A673 (cell line): Measurements from ENCODE around the gene MLH3. TPM values are rescaled to one million over a fixed set of nuclear protein-coding genes. Genes with fewer than 3 reads are reported as not detected.

ENCODE experiments used
- BruUV-seq: library from RNA; stranded (reverse); fragments of 400-500 nt; replicated peaks from 2 replicates; lab custom pipeline; 2021; lab: Mats Ljungman, UMichigan
- CTCF ChIA-PET: fragments of 300-600 bp; sonication (Branson Sonifier 250); formaldehyde crosslinking; loops from one replicate; lab custom pipeline; 2022; ENCODE audit warnings: antibody characterized with exemption; lab: Charles Lee
- POLR2A ChIA-PET: fragments of 300-600 bp; sonication (Branson Sonifier 250); formaldehyde crosslinking; loops from one replicate; lab custom pipeline; 2022; ENCODE audit warnings: antibody characterized with exemption; ENCODE audit not compliant: low non-redundant PET; lab: Charles Lee
- DNase-seq: peaks from one replicate; pipeline ENCODE4 v3.0.0-alpha.2; 2015; ENCODE audit warnings: low spot score
- H3K27ac ChIP-seq: fragments of 200-600 bp; sonication (generic); 2 replicates; pipeline ENCODE4 v1.5.1; 2016; ENCODE audit warnings: mixed run types, low read depth, mild to moderate bottlenecking, mixed read lengths, antibody characterized with exemption, low read length; ENCODE audit not compliant: poor library complexity, severe bottlenecking
- H3K27me3 ChIP-seq: fragments of 200-600 bp; sonication (generic); replicated peaks from 2 replicates; pipeline ENCODE4 v1.6.1; 2017; ENCODE audit warnings: mixed run types, low read depth, mild to moderate bottlenecking, mixed read lengths, antibody characterized with exemption, low read length; ENCODE audit not compliant: insufficient read depth, poor library complexity
- H3K36me3 ChIP-seq: fragments of 200-600 bp; sonication (generic); 2 replicates; pipeline ENCODE4 v1.6.1; 2016; ENCODE audit warnings: mixed run types, mild to moderate bottlenecking, mixed read lengths, antibody characterized with exemption, low read length; ENCODE audit not compliant: insufficient read depth, poor library complexity, severe bottlenecking
- H3K4me1 ChIP-seq: fragments of 200-600 bp; sonication (generic); 2 replicates; pipeline ENCODE4 v1.6.1; 2017; ENCODE audit warnings: mixed run types, mild to moderate bottlenecking, mixed read lengths, antibody characterized with exemption, low read length; ENCODE audit not compliant: insufficient read depth, poor library complexity, severe bottlenecking
- H3K4me3 ChIP-seq: fragments of 200-600 bp; sonication (generic); 2 replicates; pipeline ENCODE4 v1.5.1; 2016; ENCODE audit warnings: low read depth, mixed run types, mild to moderate bottlenecking, mixed read lengths, low read length; ENCODE audit not compliant: poor library complexity, severe bottlenecking
- H3K9me3 ChIP-seq: fragments of 200-600 bp; sonication (generic); 2 replicates; pipeline ENCODE4 v1.6.1; 2016; ENCODE audit warnings: mixed run types, low read depth, mild to moderate bottlenecking, mixed read lengths, antibody characterized with exemption, low read length; ENCODE audit not compliant: poor library complexity, severe bottlenecking
- EZH2 ChIP-seq: fragments of 200-600 bp; sonication (generic); IDR thresholded peaks from 2 replicates; pipeline ENCODE4 v1.6.1; 2017; ENCODE audit warnings: borderline replicate concordance, low read depth, mild to moderate bottlenecking, mixed read lengths, antibody characterized with exemption, low read length; ENCODE audit not compliant: poor library complexity, severe bottlenecking
- intact Hi-C: fragments of 100-400 bp; cut with micrococcal nuclease; formaldehyde crosslinking; loops from one replicate; pipeline ENCODE4 v1.10.0; 2022; ENCODE audit not compliant: unreplicated experiment
- total RNA-seq: library from RNA; stranded (reverse); gene quantifications from 2 replicates; pipeline ENCODE4 v1.2.3, GENCODE V29; 2021
- TF ChIP-seq, protein P1 (sequence below): fragments of 300-800, 200-600 bp; sonication (generic); conservative IDR thresholded peaks from 2 replicates; pipeline ENCODE4 v1.5.1; 2017; ENCODE audit warnings: low read depth, mild to moderate bottlenecking, antibody characterized with exemption, low read length, moderate library complexity, mixed read lengths

The MLH3 gene
- total RNA-seq, 1 experiment from 2014 or later = 24.0 TPM

DNA sequence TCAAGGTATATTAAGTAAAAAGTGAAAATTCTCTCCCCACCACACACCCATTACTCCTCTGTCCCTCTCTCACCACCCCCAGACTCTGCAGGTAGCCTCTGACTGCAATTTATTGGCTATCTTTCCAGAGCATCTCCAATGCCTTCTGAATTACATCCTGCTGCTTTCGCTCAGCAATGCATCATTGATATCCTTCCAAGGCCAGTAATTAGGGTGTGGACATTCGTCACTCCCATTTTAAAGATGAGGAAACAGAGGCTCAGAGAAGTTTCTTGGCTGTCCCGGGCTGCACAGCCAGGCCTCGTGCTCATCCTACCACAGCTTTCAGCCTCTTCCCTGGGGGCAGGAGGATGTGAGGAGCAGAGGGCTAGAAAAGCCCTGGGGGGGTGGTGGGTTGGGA is 72.2 kb downstream of the MLH3 start:
- H3K4me1 ChIP-seq = peaks cover 51% of the 10 kb centered on the region
- H3K9me3 ChIP-seq = no peaks in the 10 kb centered on the region
- no peak for TF ChIP-seq EZH2
- TF ChIP-seq, protein P1, sequence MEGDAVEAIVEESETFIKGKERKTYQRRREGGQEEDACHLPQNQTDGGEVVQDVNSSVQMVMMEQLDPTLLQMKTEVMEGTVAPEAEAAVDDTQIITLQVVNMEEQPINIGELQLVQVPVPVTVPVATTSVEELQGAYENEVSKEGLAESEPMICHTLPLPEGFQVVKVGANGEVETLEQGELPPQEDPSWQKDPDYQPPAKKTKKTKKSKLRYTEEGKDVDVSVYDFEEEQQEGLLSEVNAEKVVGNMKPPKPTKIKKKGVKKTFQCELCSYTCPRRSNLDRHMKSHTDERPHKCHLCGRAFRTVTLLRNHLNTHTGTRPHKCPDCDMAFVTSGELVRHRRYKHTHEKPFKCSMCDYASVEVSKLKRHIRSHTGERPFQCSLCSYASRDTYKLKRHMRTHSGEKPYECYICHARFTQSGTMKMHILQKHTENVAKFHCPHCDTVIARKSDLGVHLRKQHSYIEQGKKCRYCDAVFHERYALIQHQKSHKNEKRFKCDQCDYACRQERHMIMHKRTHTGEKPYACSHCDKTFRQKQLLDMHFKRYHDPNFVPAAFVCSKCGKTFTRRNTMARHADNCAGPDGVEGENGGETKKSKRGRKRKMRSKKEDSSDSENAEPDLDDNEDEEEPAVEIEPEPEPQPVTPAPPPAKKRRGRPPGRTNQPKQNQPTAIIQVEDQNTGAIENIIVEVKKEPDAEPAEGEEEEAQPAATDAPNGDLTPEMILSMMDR = no peak
- ChIA-PET CTCF (interaction anchor here (0.5 to 0.7 kb wide), 2 partner anchors 30 to 109 kb away, joined by 3 read pairs; no protein-coding TSS in a partner anchor), POLR2A (no interaction called here)
- intact Hi-C loops = no loop called here
- DNase-seq = no peak
- no TSS peak for BruUV-seq
- H3K27me3 ChIP-seq = no peaks in the 10 kb centered on the region
- H3K36me3 ChIP-seq = no peaks in the 10 kb centered on the region
- no peak overlapping the region for H3K4me3 ChIP-seq
- peak overlapping the region; percentile 81 for H3K27ac ChIP-seq

DNA sequence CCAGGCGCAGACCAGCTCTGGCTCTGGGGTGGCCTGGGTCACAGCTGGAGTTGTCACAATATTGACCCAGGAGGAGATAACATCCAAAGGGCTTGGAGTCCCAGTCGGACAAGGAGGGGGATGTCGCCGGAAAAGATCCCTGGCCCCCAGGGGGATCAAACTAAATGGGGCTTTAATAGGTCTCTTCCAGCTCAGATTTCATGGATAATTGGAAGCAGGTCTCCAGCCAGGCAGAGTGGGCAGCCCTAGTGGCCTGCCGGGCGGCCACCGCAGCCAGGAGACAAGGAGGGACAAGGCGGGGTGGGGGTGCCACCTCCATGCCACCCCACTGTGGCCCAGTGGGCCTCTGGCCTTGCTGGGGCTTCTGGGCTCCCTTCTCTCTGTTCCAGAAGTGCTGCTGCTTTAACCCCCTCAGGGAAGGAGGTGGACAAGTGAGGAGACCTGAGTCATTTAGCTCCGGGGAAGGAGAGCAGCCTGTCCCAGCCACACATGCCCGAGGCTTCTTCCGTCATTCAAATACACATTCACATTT is 72.8 kb downstream of the MLH3 start:
- Histone ChIP-seq H3K36me3 (no peaks in the 10 kb centered on the region), H3K4me3 (no peak overlapping the region), H3K9me3 (no peaks in the 10 kb centered on the region), H3K4me1 (peaks cover 51% of the 10 kb centered on the region), H3K27ac (peak overlapping the region; percentile 81), H3K27me3 (no peaks in the 10 kb centered on the region)
- CTCF ChIA-PET = no interaction called here
- peak; percentile 54 for DNase-seq
- POLR2A ChIA-PET = no interaction called here
- intact Hi-C loops = no loop called here
- no TSS peak for BruUV-seq
- TF ChIP-seq EZH2 = no peak
- TF ChIP-seq, protein P1 = no peak

DNA sequence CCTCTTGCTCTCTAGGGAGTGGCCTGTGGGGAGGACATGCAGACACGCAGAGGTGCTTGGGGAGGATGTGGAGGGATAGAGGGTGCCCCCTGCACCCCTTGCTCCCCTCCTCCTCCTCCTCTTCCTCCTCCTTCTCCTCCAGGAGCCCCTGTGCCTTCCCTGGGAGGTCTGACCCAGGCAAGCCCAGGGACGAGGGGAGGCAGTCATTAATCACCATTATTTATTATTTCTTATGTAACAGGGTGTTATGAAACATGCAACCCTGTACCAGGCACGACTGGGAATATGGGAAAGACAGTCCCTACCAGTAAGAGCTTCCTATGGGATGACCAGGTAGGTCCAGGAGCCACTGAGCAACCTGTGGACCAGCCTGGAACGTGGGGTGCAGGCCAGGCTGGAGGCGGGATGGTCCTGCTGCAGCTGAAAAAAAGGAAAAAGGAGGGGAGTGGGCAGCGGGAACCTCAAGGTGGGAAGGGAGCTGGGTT is 73.3 kb downstream of the MLH3 start:
- Histone ChIP-seq H3K4me3 (no peak overlapping the region), H3K4me1 (peaks cover 51% of the 10 kb centered on the region), H3K27ac (no peak overlapping the region), H3K36me3 (no peaks in the 10 kb centered on the region), H3K27me3 (no peaks in the 10 kb centered on the region), H3K9me3 (no peaks in the 10 kb centered on the region)
- no peak for DNase-seq
- ChIA-PET POLR2A (no interaction called here), CTCF (no interaction called here)
- intact Hi-C loops = no loop called here
- TF ChIP-seq EZH2 = no peak
- TF ChIP-seq, protein P1 = no peak
- BruUV-seq = no TSS peak
